D721Med (cell line): ENCODE results near the gene LDHB.

Source experiments
- DNase-seq: peaks from one replicate; pipeline ENCODE4 v3.0.0; 2011; ENCODE audit warnings: low spot score; ENCODE audit not compliant: insufficient read length
- FAIRE-seq: peaks from 2 replicates; lab custom pipeline; 2011; peaks lifted over from hg19 to GRCh38; lab: Jason Lieb, UNC
- TF ChIP-seq, protein P1 (sequence below): IDR thresholded peaks from 2 replicates; pipeline ENCODE4 v1.5.1; 2012; ENCODE audit warnings: mild to moderate bottlenecking, control low read depth; ENCODE audit not compliant: insufficient read depth; ENCODE audit errors: missing control alignments

Gene LDHB

DNA sequence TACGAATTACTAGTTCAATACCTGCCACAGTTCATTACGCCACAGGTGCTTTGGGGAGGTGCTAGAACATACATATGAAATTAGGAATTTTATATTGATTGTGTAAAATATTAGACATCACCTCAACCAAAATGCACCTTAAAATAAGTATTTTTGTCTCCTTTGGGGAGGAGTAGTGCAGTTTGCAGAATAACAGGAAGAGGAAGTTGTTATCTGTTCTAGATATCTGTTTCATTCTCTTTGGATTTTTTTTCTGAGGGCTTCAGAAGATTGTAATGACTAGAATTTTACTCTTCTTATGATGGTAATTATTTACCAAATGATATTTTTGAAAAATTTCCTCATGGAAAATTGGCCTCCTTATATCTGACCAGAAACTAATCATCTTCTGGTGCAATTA lies 43.1 kb downstream of the LDHB start:
- no peak for FAIRE-seq
- TF ChIP-seq, protein P1, sequence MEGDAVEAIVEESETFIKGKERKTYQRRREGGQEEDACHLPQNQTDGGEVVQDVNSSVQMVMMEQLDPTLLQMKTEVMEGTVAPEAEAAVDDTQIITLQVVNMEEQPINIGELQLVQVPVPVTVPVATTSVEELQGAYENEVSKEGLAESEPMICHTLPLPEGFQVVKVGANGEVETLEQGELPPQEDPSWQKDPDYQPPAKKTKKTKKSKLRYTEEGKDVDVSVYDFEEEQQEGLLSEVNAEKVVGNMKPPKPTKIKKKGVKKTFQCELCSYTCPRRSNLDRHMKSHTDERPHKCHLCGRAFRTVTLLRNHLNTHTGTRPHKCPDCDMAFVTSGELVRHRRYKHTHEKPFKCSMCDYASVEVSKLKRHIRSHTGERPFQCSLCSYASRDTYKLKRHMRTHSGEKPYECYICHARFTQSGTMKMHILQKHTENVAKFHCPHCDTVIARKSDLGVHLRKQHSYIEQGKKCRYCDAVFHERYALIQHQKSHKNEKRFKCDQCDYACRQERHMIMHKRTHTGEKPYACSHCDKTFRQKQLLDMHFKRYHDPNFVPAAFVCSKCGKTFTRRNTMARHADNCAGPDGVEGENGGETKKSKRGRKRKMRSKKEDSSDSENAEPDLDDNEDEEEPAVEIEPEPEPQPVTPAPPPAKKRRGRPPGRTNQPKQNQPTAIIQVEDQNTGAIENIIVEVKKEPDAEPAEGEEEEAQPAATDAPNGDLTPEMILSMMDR, result no peak
- no peak for DNase-seq

DNA sequence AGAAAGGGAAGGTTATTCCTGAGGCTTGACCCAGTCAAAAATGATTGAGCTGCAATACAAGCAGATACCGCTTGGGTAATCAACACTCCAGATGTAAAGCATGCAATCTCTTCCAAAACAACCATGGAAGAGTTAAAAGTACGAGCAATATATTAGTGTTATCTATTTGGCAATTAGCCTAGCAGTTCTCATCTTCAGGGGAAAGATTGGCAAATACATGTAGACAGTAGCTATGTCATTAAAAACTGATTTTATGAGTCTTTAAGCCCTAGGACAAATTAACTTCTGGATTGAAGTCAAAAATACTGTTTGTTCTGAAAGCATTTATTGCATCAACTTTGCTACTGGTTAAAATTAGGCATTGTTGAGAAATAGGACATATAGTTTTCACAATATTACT lies 43.7 kb downstream of the LDHB start:
- DNase-seq (no peak), FAIRE-seq (no peak)
- TF ChIP-seq, protein P1, result no peak

DNA sequence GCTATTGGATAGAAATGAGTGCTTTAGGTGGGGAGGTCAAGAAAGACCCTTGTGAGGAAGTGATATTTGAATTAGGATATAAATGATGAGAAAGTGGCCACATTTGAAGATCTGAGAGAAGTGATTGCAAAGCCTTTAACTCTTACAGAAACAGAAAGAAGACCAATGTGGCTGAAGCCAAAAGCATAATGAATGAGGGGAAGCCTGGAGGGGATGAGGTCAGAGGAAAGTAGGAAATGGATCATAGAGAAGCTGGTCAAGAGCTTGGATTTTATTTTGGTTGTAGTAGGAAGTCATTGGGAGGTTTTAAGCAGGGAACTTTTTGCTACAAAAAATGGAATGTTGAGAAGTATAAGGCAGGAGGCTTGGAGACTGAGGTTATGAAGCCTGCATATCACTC lies 49.4 kb downstream of the LDHB start:
- TF ChIP-seq, protein P1, result no peak
- no peak for FAIRE-seq

DNA sequence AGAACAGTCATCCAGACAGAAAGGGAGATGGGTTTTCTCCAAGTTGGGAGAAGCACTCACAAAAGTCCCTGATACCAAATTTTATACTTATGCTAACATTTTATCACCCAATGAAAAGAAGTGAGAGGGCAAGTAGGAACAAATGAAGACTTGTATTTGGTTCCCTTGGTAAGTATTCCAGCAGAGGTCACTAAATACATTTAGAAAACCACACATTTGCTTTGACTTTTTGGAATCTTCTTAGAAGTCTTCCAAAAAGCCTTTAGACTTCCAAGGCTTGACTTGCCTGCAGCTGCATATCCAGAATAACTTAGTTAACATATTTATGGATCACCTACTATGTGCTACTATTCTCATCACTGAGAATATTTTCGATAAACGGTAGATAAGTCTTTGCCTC lies 49.9 kb downstream of the LDHB start:
- FAIRE-seq, result no peak
- TF ChIP-seq, protein P1, result peak; percentile 38
- DNase-seq, result no peak

More for the DNA sequence above, 49.4 kb downstream of the LDHB start:
- DNase-seq, result no peak

DNA sequence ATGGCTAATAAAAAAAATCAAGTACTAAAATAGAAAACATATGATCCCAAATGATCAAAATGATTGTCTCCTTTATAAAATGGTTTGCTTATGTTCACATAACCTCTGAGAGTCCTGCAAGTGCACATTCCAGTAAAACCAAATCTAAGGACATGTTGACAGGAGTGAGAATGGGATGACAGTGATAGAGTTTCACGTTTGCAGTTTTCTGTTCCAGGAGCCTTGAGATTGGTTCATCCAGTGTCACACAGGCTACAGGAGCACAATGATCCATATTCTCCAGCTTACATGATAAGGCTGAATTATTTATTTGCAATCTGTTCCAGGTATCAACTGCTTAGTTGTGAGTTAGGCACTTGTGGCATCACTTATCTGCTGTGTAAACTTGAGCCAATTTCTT lies 51.5 kb downstream of the LDHB start:
- TF ChIP-seq, protein P1, result no peak
- DNase-seq (no peak), FAIRE-seq (no peak)

DNA sequence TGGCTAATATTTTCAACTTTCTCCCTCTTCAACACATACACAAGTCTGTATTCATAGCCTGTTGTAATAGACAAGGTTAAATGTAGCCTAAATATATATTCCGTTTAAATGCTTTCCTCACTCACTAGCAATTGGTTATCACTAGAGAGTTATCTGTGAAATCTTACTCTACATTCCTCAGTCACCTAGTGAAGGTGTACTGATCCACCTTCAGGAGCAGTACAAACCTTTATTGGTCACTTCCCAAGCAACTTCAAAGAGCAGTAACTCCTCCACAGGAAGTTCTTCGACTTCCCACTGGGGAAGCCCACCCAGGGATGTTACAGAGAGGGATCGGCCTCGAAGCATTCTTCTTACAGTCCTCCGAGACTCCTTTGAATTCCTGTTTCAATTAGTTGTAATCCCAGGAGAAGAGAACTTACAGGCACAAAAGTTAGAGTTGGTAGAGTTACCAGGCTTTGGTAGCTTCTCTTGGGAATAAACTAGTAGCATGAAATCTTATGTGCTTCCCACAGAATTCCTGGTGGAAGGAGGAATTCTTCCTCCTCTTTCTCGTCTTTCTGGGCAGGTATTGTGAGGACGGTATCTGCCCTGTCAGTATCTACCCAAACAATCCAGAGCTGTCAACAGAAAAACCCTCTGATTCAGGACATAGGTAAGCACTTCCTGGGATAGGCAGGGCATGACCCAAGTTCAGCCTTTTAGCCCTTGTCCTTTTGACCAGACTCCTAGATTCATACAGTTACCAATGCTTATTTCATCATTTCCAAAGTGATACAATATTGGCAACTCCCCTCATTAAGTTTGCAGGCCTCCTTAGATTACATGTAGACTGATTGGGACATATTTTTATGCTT lies 53.2 kb downstream of the LDHB start, which contains the start of gene GYS2:
Gene GYS2 (minus strand): TSS at position 603 of the 857 bp plus-strand sequence. CDS start 255 bp downstream, at position 348.
- TF ChIP-seq, protein P1, result no peak
- FAIRE-seq (no peak), DNase-seq (no peak)

DNA sequence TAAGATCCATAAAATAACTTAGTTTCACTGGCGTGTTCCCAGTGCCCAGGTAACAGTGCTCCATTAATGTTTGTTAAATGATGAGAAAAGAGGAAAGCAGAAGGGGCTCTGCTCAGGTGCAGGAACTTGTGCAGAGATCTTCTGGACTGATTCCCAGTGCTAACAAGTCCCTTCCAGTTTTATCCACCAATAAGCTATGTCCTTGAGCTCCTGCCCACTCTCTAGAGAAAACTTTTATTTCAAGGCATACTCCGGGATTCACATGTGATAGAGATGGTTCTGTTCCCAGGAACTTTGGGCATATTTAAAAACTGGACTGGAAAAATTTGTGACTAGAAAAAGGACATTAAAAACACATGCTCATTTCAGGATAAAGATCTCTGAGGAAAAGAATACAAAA lies 54.9 kb downstream of the LDHB start:
- DNase-seq (no peak), FAIRE-seq (no peak)
- TF ChIP-seq, protein P1, result no peak
